SKM-1 (cell line): ENCODE results near the gene SYNJ2BP.

Source experiments
- DNase-seq: peaks from one replicate; lab custom pipeline; 2025; ENCODE audit not compliant: unreplicated experiment; lab: John Stamatoyannopoulos, UW

SYNJ2BP gene

GRCh38 chr14:70392676-70393075, 24.2 kb downstream of the SYNJ2BP start:
- DNase-seq = no peak

- no peak for DNase-seq
Observed at GRCh38 chr14:70391493-70392391, 25.1 kb downstream of the SYNJ2BP start.

GRCh38 chr14:70382536-70382935, 34.4 kb downstream of the SYNJ2BP start:
- DNase-seq = no peak

- DNase-seq = no peak
Observed at GRCh38 chr14:70380824-70381223, 36.1 kb downstream of the SYNJ2BP start.

GRCh38 chr14:70378696-70379095, 38.2 kb downstream of the SYNJ2BP start:
- DNase-seq = no peak
